HG02870 (cell line): ENCODE results near the gene CLUH.

Experiments used
- ATAC-seq: cut with Tn5 transposase; IDR thresholded peaks from one replicate; pipeline ENCODE4 v1.9.1; 2021; ENCODE audit warnings: mild to moderate bottlenecking, moderate library complexity; ENCODE audit not compliant: unreplicated experiment

Gene CLUH

DNA sequence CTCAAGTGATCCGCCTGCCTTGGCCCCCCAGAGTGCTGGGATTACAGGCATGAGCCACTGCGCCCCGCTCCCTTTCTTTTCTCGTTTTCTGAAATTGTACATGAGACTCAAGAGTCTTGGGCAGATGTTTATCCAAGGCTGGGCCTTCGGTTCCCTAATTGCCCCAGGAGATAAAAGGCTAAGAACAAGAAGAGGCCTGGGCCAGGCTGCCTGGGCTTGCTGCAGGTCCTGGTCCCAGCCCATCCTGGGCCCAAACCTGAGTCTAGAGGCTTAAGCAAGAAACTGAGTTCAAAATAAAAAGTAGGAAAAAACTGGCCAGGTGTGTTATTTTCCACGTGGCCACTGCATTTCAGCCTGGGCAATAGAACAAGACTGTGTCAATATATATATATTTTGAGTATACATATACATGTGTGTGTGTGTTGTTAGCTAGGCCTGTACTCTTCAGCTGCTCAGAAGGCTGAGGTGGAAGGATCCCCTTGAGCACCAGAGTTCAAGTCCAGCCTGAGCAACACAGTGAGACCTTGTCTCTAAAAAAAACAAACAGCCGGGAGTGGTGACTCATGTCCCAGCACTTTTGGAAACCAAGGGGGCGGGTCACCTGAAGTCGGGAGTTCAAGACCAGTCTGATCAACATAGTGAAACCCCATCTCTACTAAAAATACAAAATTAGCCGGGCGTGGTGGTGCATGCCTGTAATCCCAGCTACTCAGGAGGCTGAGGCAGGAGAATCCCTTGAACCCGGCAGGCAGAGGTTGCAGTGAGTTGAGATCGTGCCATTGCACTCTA, 6.8 kb upstream of the CLUH start:
- no peak for ATAC-seq

GRCh38 chr17:2716649-2717048, 5.1 kb upstream of the CLUH start:
- ATAC-seq: no peak

- ATAC-seq: no peak
These were observed 2.3 kb upstream of the CLUH start for GRCh38 chr17:2713881-2714280.

DNA sequence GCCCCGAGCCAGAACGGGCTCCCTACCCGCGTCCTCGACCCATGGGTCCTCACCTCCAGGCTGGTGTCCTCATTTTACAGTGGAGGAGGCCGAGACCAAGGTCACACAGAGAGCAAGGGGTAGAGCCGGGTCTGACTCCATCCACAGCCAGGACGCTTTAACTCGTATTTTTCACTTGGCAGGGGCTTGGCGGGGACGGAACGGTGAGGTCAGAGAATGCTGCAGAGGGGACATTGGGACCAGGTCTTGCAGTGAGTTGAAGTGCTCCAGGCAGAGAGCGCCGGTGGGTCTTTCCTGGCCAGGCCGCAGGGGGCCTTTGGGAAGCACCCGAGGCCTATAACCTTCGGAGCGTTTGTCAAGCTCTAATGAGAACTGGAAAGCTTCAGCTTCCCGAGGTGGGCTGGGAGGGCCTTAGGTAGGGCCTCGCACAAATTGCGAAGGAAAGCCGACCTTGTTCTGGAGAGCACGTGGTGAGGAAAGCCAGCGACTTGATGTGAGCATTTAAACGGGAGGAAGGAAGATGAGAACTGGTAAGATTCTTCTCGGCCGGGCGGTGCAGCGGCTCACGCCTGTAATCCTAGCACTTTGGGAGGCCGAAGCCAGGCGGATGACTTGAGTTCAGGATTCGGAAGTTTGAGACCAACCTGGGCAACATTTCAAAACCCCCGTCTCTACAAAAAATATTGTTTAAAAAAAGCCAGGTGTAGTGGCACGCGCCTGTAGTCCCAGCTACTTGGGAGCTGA, 908 bp upstream of the CLUH start:
- no peak for ATAC-seq

GRCh38 chr17:2710803-2711607, 559 bp downstream of the CLUH start:
- no peak for ATAC-seq

DNA sequence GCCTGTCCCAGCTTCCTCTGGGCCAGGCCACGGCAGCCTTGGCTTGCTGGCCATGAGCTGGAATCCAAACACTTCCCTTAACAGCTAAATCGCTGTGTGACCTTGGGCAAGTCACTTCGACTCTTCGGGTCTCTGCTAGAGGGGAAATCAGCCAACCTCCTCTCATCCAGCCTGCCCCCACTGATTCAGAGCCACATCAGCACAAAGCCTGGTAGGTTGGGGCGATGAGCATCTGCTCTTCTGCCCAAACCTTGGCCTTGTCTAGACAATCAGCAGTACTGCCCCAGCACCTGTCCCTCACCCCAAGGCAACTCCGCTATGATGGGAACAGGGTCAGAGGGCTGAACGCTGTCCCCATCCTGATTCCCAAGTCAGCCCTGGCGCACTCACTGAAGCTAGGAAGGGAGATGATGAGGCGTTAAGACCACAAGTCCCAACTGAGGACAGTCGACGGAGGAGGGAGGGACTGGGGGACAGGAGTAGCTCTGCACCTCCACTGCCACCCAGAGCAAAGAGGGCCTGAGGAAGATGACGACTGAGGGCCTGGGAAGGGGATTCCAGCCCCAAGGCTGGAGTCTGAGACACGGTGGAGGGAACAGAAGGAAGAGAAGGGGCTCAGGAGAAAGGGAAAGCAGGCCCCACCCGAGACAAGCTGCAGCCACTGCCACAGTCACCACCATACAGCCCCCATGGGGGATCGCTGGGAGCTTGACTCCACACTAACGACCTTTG, 1.3 kb downstream of the CLUH start:
- ATAC-seq: no peak

- no peak for ATAC-seq
These were observed 2.3 kb downstream of the CLUH start for GRCh38 chr17:2709183-2709661.

- no peak for ATAC-seq
These were observed 2.9 kb downstream of the CLUH start for GRCh38 chr17:2708585-2709182.

DNA sequence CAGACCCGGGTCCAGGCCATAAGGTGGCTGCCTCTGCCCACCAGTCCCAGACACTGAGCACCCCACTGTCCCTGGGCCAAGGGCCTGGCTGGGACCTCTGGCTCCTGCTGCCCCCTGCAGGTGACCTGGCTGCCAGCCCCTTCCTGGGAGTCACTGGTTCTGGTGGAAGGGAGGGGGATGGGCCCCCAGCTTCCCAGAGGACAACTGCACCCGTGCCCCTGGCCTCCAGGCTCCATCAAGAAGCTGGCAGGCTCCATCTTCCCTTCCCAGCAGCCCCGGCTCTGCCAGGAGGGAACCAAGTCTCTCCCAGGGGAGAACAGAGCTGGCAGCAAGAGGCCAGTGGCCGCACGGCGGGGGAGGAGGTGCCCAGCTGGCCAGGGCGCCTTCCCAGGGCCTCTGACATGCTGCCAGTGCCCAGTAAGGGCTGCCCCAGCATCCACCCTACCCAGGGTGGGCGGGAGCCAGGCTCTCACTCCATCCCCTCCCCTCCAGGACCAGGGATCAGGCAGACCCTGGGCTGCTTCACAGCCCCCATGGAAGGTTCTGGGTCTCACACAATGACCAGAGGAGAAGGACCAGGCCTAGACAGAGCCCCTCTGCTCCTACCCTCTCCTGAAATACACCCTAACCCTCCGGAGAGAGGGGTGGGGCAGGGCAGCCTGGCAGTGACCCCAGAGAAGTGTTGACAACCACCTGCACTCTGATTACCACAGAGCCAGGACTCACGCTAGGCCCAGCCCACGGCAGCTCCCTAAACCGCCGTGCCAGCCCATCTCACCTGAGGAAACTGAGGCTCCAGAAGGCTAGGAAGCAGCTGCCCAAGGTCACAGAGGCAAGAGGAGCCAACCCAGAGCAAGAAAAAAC, 3.6 kb downstream of the CLUH start:
- no peak for ATAC-seq

- ATAC-seq: no peak
These were observed 4.6 kb downstream of the CLUH start for GRCh38 chr17:2706911-2707510.

- no peak for ATAC-seq
These were observed 5.4 kb downstream of the CLUH start for GRCh38 chr17:2705888-2706795.

- ATAC-seq: no peak
These were observed 6.3 kb downstream of the CLUH start for GRCh38 chr17:2705263-2705662.

DNA sequence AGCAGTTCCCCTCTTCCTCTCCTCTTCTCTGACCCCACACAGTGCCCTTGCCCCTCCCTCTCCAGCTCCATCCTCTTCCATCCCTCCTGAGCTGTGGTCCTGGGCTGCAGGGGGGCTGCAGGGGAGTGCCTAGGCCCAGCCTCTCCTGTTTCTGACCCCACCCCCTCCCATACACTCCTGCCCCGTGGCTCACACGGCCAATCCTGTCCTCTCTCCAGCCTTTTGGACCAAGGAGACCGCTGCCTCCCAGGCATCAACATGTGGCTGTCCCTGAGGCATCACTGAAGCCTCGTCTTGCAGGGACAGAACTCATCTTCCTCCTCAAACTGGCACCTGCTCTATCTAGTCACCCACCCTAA, 6.7 kb downstream of the CLUH start:
- ATAC-seq: no peak

- no peak for ATAC-seq
These were observed 7.3 kb downstream of the CLUH start for GRCh38 chr17:2704031-2704889.

DNA sequence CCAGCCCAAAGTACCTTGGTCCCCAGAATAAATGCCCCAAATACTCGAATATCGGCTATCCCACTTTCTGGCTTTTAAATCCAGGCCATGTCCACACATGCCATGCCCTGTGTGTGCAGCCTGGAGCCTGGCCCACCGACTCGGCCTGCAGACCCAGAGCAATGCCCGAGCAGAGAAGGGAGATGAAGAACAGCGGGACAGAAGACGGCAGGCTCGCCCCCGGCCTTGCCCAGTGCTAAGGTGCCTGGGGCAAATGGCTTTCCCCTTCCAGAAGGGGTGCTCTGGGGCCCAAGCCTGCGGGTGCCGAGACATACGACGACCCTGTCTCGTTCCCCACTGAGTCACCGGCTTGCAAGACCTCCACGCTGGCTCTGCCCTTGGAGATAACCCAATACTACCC, 8.0 kb downstream of the CLUH start:
- ATAC-seq: no peak

- no peak for ATAC-seq
These were observed 8.4 kb downstream of the CLUH start for GRCh38 chr17:2703181-2703580.
